Astrocyte of the hippocampus (primary cell): ENCODE results near the gene RBM28.
"Not testable (repeated sequence)": the region's sequence is repeated elsewhere in the genome, so short reads cannot be mapped to it uniquely, and the experiment has no call there.

Experiments used
- DNase-seq: peaks from one replicate; pipeline ENCODE4 v3.0.0; 2011; ENCODE audit warnings: low read depth, low spot score

The RBM28 gene

DNA sequence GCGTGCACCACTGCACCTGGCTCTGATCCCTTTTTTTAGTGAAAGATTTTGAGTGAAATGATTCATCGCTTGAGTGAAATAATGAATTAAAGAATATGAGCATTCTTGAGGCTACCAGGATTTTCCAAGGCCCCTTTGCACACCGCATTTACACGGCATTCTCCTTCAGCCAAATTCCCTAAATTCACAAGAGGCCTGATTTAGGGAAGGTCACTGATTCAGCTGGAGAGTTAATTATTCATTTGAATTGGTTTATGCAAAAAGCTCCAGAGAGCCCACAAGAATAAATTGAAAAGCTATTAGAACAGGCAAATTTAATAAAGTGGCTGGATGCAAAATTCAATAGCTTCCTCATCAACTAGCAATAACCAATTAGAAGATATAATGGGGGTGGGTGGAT lies 56.2 kb downstream of the RBM28 start:
- peak; percentile 56 for DNase-seq

GRCh38 chr7:128284102-128284501 lies 59.6 kb downstream of the RBM28 start:
- no peak for DNase-seq

- DNase-seq, result no peak
Measured at GRCh38 chr7:128281605-128282380, 61.9 kb downstream of the RBM28 start.

DNA sequence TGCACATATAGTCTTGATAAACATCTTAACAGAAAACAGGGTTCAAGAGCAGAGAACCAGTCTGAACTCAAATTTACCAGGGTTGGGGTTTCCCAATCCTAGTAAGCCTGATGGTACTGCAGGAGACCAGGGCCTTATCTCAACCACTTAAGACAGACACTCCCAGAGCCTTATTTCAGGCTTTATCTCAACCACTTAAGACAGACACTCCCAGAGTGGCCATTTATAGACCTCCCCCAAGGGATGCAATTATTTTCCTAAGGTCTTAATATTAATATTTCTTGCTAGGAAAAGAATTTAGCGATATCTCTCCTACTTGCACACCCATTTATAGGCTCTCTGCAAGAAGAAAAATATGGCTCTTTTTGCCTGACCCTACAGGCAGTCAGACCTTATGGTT lies 63.3 kb downstream of the RBM28 start:
- DNase-seq, result not testable (repeated sequence)

- DNase-seq, result no peak
Measured at GRCh38 chr7:128279124-128279713, 64.5 kb downstream of the RBM28 start.

- DNase-seq, result no peak
Measured at GRCh38 chr7:128278366-128278765, 65.3 kb downstream of the RBM28 start.

- DNase-seq, result no peak
Measured at GRCh38 chr7:128275681-128276080, 68.0 kb downstream of the RBM28 start.

GRCh38 chr7:128274884-128275603 lies 68.7 kb downstream of the RBM28 start:
- no peak for DNase-seq

GRCh38 chr7:128274246-128274883 lies 69.3 kb downstream of the RBM28 start:
- no peak for DNase-seq

- no peak for DNase-seq
Measured at GRCh38 chr7:128271942-128272481, 71.7 kb downstream of the RBM28 start.

DNA sequence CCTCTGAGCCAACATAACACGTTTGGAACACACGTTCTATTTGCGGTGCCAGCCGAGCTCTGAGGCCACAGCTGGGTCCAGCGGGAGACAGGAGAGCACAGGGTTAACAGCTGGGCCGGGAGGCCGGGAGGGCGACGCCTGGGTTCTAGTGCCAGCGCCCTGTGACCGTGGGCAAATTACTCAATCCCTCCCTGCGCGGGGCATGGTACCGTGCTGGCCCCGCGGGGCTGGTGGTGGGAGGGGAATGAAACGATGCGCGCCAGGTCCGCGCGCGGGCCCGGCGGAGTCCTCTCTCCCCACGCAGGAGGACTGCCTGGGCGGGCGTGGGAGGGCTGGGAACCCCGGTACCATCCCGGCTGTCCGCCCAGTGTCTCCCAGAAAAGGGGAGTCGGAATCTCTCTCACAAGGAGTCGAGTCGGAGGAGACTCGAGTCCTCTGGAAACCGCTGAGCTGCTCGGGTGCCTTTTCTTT lies 72.2 kb downstream of the RBM28 start:
- DNase-seq, result peak; percentile 29

GRCh38 chr7:128270826-128271272 lies 72.9 kb downstream of the RBM28 start:
- peak; percentile 43 for DNase-seq

DNA sequence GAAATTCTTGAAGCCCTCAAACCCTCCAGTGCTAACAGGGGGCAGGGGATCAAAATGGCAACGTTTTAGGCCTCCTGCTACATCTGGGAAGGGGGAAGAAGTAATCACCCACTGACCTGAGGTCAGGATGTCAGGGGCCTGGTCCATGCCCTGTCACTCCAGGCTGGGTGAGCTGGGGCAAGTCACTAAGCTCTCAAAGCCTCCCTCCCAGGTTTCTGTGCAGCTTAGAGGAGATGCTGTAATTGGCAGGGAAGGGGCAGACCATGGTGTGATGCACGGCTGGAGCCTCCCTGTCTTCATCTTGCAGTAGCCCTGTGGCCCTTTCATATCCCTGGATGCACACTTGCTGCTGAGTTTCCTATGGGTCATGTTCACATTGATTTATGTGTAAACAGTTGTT lies 75.5 kb downstream of the RBM28 start:
- no peak for DNase-seq

GRCh38 chr7:128267595-128267924 lies 76.1 kb downstream of the RBM28 start:
- peak; percentile 68 for DNase-seq

DNA sequence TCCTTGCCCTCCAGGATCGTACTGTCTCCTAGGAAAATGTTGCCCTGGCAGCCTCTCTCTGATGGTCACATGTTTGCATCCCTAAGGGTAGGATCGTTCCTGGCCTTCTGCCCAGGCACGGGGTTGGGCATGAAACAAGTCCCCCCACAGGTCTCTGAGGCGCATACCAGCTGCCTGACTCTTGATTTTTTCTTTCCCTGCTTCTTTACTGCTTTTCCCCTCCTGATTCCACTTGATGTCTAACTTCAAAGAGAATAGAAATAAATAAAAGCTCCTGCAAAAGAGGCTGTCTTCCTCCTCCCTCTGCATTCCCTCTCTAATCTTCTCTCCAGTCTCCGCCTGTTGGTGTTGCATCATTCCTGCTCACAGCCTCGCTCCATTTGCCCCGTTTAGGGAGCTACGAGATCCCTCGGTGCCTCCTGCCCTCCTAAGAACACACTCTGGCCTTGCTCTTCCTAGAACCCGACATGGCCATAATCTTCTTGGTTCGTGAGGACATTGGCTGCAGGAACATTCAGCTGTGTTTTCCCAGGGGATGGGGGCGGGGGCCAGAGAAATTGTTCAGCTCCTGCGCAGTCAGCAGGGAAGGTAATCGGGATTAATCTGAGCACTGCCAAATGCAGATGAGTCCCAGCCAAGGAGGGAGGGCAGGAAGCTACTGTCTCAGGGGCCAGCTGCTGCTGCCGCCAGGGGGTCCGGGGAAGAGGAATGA lies 76.7 kb downstream of the RBM28 start:
- DNase-seq, result peak; percentile 81

GRCh38 chr7:128266529-128266882 lies 77.2 kb downstream of the RBM28 start:
- no peak for DNase-seq

- no peak for DNase-seq
Measured at GRCh38 chr7:128265906-128266300, 77.8 kb downstream of the RBM28 start.

DNA sequence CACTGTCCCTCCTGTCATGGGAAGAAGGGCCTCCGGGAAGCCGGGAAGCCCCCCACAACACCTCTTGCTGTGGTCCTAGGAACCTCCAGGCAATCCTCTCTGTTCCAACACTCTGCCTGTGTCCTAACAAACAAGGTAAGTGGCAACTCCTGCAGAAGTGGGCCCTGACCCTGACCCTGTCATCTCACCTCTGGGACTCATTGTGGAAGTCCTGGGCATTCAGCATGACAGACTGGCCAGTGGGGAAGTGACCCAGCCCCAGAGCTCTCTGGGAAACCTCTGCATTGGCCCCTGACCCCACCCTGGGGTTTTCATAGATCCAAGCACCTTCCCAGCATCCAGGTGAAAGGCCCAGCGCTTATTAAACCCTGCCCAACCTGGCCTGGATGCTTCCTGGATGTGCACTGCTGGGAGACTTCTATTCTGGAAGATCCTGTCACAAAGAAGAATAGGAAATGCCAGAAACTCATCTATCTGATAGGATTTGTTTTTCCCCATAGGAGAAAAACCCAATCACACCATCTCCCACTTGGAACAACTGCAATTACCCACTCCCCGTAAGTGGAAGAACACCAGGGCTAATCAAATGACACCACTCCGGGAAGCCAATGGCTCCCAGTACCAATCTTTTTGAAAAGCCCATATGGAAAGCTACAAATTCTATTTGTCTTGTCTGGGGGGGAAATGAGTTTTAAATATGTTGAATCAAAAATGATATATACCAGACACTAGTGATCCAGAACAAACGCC lies 78.4 kb downstream of the RBM28 start:
- DNase-seq, result no peak

DNA sequence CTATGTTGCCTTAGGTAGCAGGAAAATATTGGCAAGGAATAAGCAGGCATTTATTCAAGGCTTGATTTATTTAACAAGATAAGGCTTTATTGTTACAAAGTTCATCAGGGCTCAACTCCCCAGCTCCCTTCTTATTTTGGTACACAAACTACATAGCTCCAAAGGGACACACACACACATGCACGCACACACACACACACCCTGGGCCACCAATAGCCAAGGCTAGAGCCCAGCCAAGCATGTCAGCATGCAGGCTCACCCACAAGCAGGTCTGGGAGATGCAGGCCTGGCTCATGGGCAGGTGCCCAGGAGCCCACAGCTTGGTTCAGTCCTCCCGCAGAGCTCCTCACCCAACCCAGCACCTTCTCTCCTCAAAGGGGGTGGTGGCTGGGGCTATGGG lies 79.2 kb downstream of the RBM28 start:
- DNase-seq, result no peak

GRCh38 chr7:128263420-128263819 lies 80.3 kb downstream of the RBM28 start:
- no peak for DNase-seq
